ENCODE measurements around the gene RNU6-8. TPM values are rescaled to one million over a fixed set of nuclear protein-coding genes. Genes with fewer than 3 reads are reported as not detected.

The RNU6-8 gene
- polyA plus RNA-seq, 4 donors = not detected

DNA sequence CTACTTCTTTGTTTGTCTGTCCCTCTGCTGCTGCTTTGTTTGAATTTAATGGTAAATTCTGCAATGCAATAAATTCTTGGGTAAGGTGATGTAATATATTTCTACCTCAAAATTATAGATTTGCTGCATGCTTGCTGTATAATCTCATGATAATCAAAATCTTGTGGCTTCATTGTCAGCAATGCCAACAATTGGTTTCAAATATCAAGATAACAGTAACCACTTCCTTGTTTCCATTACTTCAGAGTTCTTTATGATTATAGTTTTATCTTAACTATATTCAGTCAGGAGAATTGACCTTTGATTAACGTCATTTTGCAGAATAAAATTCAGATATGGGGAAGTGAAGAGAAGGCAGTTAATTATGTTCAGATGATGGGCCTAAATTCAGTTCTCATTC lies 30.2 kb upstream of the RNU6-8 start:
- no peak for FAIRE-seq
- Histone ChIP-seq H3K4me3 (ENCODE audit: low read depth in 1 of 3, low read length in 3 of 3) (no peak overlapping the region), H3K27ac (ENCODE audit: low read depth in 1 of 3, low read length in 2 of 3) (no peak overlapping the region), H3K27me3 (ENCODE audit: control insufficient read depth in 3 of 3, insufficient read depth in 3 of 3, low read length in 3 of 3) (no peaks in the 10 kb centered on the region), H3K9me3 (ENCODE audit: control insufficient read depth in 2 of 2, insufficient read depth in 1 of 2, low read depth in 1 of 2, low read length in 1 of 2) (peaks cover 0 to 4% of the 10 kb centered on the region in 2 donors), H3K4me1 (ENCODE audit: control insufficient read depth in 3 of 3, insufficient read depth in 2 of 3, low read depth in 1 of 3, low read length in 2 of 3) (peaks cover 0 to 3% (median 3%) of the 10 kb centered on the region in 3 donors), H3K36me3 (ENCODE audit: control insufficient read depth in 3 of 3, insufficient read depth in 2 of 3, low read depth in 1 of 3, low read length in 3 of 3) (no peaks in the 10 kb centered on the region)
- DNase-seq = peak in 1 of 2 donors; percentile 67
- WGBS, 3 donors = 12 to 46% (median 18%) methylated on average over 1 of the region's 1 CpG

DNA sequence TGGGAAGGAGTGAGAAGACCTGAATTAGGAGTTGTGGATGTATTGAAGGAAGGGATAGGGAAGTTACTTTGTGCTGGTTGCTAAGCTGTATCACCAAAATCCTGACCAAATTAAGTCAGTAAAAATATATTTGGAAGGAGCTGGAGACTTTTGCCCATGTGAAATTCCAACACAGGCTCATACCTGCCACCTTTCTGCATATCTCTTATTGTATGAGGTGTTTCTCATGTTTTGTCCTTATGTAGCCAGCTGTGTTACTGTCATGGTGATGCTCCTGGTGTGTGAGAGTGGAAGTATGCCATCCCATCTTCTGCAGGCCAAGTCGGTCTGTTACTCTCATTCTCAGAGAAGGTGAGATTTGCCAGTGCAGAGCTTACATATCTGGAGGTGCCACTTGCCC lies 29.4 kb upstream of the RNU6-8 start:
- no peak for DNase-seq
- Histone ChIP-seq H3K9me3 (ENCODE audit: control insufficient read depth in 2 of 2, insufficient read depth in 1 of 2, low read depth in 1 of 2, low read length in 1 of 2) (peaks cover 0 to 4% of the 10 kb centered on the region in 2 donors), H3K27me3 (ENCODE audit: control insufficient read depth in 3 of 3, insufficient read depth in 3 of 3, low read length in 3 of 3) (no peaks in the 10 kb centered on the region), H3K36me3 (ENCODE audit: control insufficient read depth in 3 of 3, insufficient read depth in 2 of 3, low read depth in 1 of 3, low read length in 3 of 3) (no peaks in the 10 kb centered on the region), H3K27ac (ENCODE audit: low read depth in 1 of 3, low read length in 2 of 3) (no peak overlapping the region), H3K4me3 (ENCODE audit: low read depth in 1 of 3, low read length in 3 of 3) (no peak overlapping the region), H3K4me1 (ENCODE audit: control insufficient read depth in 3 of 3, insufficient read depth in 2 of 3, low read depth in 1 of 3, low read length in 2 of 3) (peaks cover 0 to 3% (median 3%) of the 10 kb centered on the region in 3 donors)
- FAIRE-seq = no peak
- WGBS, 3 donors = 83 to 91% (median 91%) methylated on average over 1 of the region's 1 CpG

DNA sequence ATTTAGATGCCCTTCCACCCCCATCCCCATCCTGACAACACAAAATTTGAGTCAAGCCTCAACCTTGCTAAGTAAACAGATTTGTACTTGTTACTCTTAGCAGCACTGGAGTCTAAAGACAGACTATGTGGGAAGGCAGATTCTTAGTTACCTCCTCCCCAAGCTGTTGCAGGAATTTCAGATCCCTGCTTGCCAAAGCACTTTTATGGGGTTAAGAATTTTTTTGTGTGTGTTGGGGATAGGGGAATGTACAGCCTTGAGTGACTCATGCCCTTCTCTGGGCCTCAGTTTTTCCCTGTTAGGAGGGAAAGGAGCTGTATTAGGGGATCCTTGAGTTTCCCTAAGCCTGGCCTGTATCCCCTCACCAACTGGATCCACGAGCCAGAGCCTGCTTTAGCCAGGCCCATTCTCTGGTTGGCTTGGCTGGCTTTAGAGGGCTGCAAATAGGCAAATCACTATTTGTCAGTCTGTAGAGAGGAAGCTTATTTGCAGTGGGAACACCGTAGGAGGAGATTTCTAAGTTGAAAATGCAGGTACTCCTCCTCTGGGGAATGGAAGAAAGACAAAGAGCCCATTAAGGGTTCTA lies 27.7 kb upstream of the RNU6-8 start:
- 82 to 96% (median 86%) methylated on average over 2 of the region's 2 CpGs for WGBS, 3 donors
- FAIRE-seq = no peak

DNA sequence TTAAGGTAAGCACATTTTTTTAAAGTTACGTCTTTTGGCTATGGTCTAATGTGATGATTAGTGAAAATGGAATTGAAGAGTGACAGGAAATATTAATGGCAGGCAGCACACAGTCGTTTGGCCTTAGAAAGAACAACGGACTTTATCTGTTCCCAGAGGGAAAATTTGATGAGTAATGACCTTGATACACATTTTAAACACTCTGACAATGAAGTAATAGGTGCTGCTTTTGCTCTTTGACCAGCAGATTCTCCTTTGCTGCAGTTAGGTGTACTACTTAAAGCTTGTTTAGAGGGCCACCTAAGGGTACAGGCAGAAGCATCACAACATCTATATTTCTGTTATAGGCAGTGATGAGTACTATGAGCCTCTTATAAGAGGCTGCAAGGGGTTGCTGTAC lies 27.1 kb upstream of the RNU6-8 start:
- 28 to 37% (median 32%) methylated on average over 3 of the region's 3 CpGs for WGBS, 3 donors
- H3K27ac ChIP-seq (ENCODE audit: low read depth in 1 of 3, low read length in 2 of 3) = no peak overlapping the region
- H3K36me3 ChIP-seq (ENCODE audit: control insufficient read depth in 3 of 3, insufficient read depth in 2 of 3, low read depth in 1 of 3, low read length in 3 of 3) = no peaks in the 10 kb centered on the region
- no peak overlapping the region for H3K4me3 ChIP-seq (ENCODE audit: low read depth in 1 of 3, low read length in 3 of 3)
- DNase-seq = no peak
- H3K9me3 ChIP-seq (ENCODE audit: control insufficient read depth in 2 of 2, insufficient read depth in 1 of 2, low read depth in 1 of 2, low read length in 1 of 2) = peaks cover 0 to 4% of the 10 kb centered on the region in 2 donors
- peaks cover 3 to 7% (median 3%) of the 10 kb centered on the region in 3 donors for H3K4me1 ChIP-seq (ENCODE audit: control insufficient read depth in 3 of 3, insufficient read depth in 2 of 3, low read depth in 1 of 3, low read length in 2 of 3)
- no peaks in the 10 kb centered on the region for H3K27me3 ChIP-seq (ENCODE audit: control insufficient read depth in 3 of 3, insufficient read depth in 3 of 3, low read length in 3 of 3)
- FAIRE-seq = no peak

More for the DNA sequence above, 27.7 kb upstream of the RNU6-8 start:
- Histone ChIP-seq H3K36me3 (ENCODE audit: control insufficient read depth in 3 of 3, insufficient read depth in 2 of 3, low read depth in 1 of 3, low read length in 3 of 3) (no peaks in the 10 kb centered on the region), H3K27ac (ENCODE audit: low read depth in 1 of 3, low read length in 2 of 3) (no peak overlapping the region), H3K4me1 (ENCODE audit: control insufficient read depth in 3 of 3, insufficient read depth in 2 of 3, low read depth in 1 of 3, low read length in 2 of 3) (peaks cover 1 to 3% (median 3%) of the 10 kb centered on the region in 3 donors), H3K9me3 (ENCODE audit: control insufficient read depth in 2 of 2, insufficient read depth in 1 of 2, low read depth in 1 of 2, low read length in 1 of 2) (peaks cover 0 to 4% of the 10 kb centered on the region in 2 donors), H3K27me3 (ENCODE audit: control insufficient read depth in 3 of 3, insufficient read depth in 3 of 3, low read length in 3 of 3) (no peaks in the 10 kb centered on the region), H3K4me3 (ENCODE audit: low read depth in 1 of 3, low read length in 3 of 3) (no peak overlapping the region)
- DNase-seq = no peak

DNA sequence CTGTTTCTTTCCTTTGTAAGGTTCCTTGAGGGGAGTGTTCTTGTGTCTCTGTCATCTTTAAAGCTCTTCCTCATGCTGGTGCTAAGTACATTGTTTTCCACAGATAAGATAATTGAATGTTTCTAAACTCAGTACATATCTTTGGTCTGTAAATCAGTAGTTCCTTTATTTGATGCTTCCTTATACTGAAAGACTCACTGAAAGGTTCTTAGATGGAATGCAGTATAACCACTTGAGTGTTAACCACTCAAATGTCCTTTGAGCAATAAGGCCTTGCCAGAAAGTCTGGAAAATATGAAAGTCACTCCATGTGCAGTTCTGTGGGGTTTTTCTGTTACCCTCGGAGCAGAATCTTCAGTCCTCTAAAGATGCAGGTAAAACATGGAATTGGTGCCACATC lies 23.0 kb upstream of the RNU6-8 start:
- Histone ChIP-seq H3K27ac (ENCODE audit: low read depth in 1 of 3, low read length in 2 of 3) (no peak overlapping the region), H3K4me3 (ENCODE audit: low read depth in 1 of 3, low read length in 3 of 3) (no peak overlapping the region), H3K9me3 (ENCODE audit: control insufficient read depth in 2 of 2, insufficient read depth in 1 of 2, low read depth in 1 of 2, low read length in 1 of 2) (no peaks in the 10 kb centered on the region), H3K36me3 (ENCODE audit: control insufficient read depth in 3 of 3, insufficient read depth in 2 of 3, low read depth in 1 of 3, low read length in 3 of 3) (no peaks in the 10 kb centered on the region), H3K4me1 (ENCODE audit: control insufficient read depth in 3 of 3, insufficient read depth in 2 of 3, low read depth in 1 of 3, low read length in 2 of 3) (peaks cover 0 to 12% (median 0%) of the 10 kb centered on the region in 3 donors), H3K27me3 (ENCODE audit: control insufficient read depth in 3 of 3, insufficient read depth in 3 of 3, low read length in 3 of 3) (no peaks in the 10 kb centered on the region)
- 86 to 95% (median 91%) methylated on average over 1 of the region's 1 CpG for WGBS, 3 donors
- DNase-seq = peak in 1 of 2 donors; percentile 24
- FAIRE-seq = no peak

DNA sequence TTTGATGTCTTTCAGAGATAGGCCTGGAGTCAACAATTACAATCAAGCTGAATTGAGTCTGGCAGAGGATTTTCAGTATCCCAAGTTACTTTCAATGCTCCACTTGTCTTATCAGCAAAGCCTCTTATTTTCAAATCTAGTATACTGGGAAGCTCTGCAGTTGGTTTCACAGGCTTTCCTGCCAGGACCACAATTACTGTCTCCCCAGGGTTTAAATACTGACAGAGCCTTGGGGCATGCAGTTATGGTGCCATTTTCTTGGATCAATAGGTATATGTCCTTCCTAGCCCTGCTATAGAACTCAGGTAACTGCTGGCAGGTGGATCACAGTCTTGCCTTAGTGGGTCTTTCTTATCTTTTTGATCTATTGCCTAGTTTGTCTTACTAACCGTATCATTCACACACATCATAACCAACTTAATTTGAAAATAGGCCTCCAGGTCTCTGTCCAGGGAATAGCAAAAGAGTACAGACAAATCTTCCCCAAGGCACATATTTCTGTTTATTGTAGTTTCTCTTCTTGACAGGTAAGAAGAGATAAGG lies 22.4 kb upstream of the RNU6-8 start:
- Histone ChIP-seq H3K27me3 (ENCODE audit: control insufficient read depth in 3 of 3, insufficient read depth in 3 of 3, low read length in 3 of 3) (no peaks in the 10 kb centered on the region), H3K36me3 (ENCODE audit: control insufficient read depth in 3 of 3, insufficient read depth in 2 of 3, low read depth in 1 of 3, low read length in 3 of 3) (no peaks in the 10 kb centered on the region), H3K4me1 (ENCODE audit: control insufficient read depth in 3 of 3, insufficient read depth in 2 of 3, low read depth in 1 of 3, low read length in 2 of 3) (peaks cover 0 to 12% (median 0%) of the 10 kb centered on the region in 3 donors), H3K4me3 (ENCODE audit: low read depth in 1 of 3, low read length in 3 of 3) (no peak overlapping the region), H3K27ac (ENCODE audit: low read depth in 1 of 3, low read length in 2 of 3) (no peak overlapping the region), H3K9me3 (ENCODE audit: control insufficient read depth in 2 of 2, insufficient read depth in 1 of 2, low read depth in 1 of 2, low read length in 1 of 2) (peaks cover 0 to under 1% of the 10 kb centered on the region in 2 donors)
- DNase-seq (no peak), FAIRE-seq (no peak)
- 38 to 56% (median 39%) methylated on average over 1 of the region's 1 CpG for WGBS, 3 donors

DNA sequence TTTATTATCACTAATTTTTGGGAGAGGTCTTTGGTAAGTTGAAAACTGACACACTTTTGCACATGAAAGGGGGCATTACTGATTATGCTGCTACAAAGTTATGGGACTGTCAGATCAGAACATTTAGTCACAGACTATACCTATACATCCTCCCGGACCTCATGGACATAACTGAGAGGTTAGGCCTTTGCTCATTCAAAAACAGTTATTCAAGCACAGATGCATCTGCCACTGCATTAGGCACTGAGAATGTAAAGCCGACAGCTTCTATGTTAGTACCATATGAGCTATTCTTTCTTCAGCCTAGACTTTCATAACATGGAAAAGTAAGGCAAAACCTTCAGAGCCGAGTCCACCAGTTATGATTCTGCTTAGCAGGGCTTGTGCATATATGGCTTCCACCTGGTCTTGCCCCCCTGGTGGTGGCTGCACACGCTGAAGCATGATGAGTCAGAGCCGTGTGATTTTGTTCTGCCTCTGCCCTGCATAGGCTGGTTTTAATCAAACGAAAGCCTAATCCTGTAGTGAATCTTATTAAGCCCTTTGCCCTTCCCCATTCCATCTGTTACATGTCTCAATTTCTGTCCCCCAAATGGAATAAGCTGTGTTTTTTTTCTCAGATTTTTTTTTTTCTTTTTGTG lies 21.8 kb upstream of the RNU6-8 start:
- H3K4me1 ChIP-seq (ENCODE audit: control insufficient read depth in 3 of 3, insufficient read depth in 2 of 3, low read depth in 1 of 3, low read length in 2 of 3) = peaks cover 0 to 12% (median 0%) of the 10 kb centered on the region in 3 donors
- no peaks in the 10 kb centered on the region for H3K36me3 ChIP-seq (ENCODE audit: control insufficient read depth in 3 of 3, insufficient read depth in 2 of 3, low read depth in 1 of 3, low read length in 3 of 3)
- 36 to 55% (median 45%) methylated on average over 6 of the region's 6 CpGs for WGBS, 3 donors
- no peak overlapping the region for H3K4me3 ChIP-seq (ENCODE audit: low read depth in 1 of 3, low read length in 3 of 3)
- peaks cover 0 to 4% of the 10 kb centered on the region in 2 donors for H3K9me3 ChIP-seq (ENCODE audit: control insufficient read depth in 2 of 2, insufficient read depth in 1 of 2, low read depth in 1 of 2, low read length in 1 of 2)
- H3K27me3 ChIP-seq (ENCODE audit: control insufficient read depth in 3 of 3, insufficient read depth in 3 of 3, low read length in 3 of 3) = no peaks in the 10 kb centered on the region
- H3K27ac ChIP-seq (ENCODE audit: low read depth in 1 of 3, low read length in 2 of 3) = no peak overlapping the region
- FAIRE-seq = no peak
- peak; percentile 47 to 78 for DNase-seq

DNA sequence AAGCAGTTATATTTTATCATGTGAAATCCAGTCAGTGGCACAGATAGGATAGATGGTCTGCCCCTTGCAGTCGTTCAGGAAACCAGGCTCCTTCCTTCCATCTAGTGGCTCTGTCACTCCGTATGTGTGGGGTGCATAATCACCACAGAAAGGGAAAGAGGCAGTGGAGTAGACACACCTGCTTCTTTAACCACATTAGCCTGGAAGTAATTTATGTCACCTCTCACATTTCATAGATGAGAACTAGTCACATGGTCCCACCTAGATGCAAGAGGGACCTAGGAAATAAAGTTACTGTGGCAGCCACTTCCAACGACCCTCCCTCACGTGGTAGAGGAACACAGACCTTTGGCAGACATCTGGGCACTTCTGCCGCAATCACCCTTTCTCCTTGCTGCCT lies 14.2 kb upstream of the RNU6-8 start:
- no peak for FAIRE-seq
- Histone ChIP-seq H3K9me3 (ENCODE audit: control insufficient read depth in 2 of 2, insufficient read depth in 1 of 2, low read depth in 1 of 2, low read length in 1 of 2) (peaks cover 0 to 9% of the 10 kb centered on the region in 2 donors), H3K27ac (ENCODE audit: low read depth in 1 of 3, low read length in 2 of 3) (no peak overlapping the region), H3K36me3 (ENCODE audit: control insufficient read depth in 3 of 3, insufficient read depth in 2 of 3, low read depth in 1 of 3, low read length in 3 of 3) (no peaks in the 10 kb centered on the region), H3K4me1 (ENCODE audit: control insufficient read depth in 3 of 3, insufficient read depth in 2 of 3, low read depth in 1 of 3, low read length in 2 of 3) (peaks cover 0 to 5% (median 0%) of the 10 kb centered on the region in 3 donors), H3K4me3 (ENCODE audit: low read depth in 1 of 3, low read length in 3 of 3) (no peak overlapping the region), H3K27me3 (ENCODE audit: control insufficient read depth in 3 of 3, insufficient read depth in 3 of 3, low read length in 3 of 3) (no peaks in the 10 kb centered on the region)
- WGBS, 3 donors = 21 to 27% (median 25%) methylated on average over 5 of the region's 5 CpGs
- peak; percentile 30 to 39 for DNase-seq
